A204.1 (cell line): Measurements from ENCODE around the gene C9orf43.
A peak's percentile ranks its signal among the peaks of the same experiment; 100 is the strongest.
"Not testable (repeated sequence)": the region's sequence is repeated elsewhere in the genome, so short reads cannot be mapped to it uniquely, and the experiment has no call there.

ENCODE experiments used
- FAIRE-seq: peaks from 2 replicates; lab custom pipeline; 2012; peaks lifted over from hg19 to GRCh38; lab: Jason Lieb, UNC

C9orf43 gene

GRCh38 chr9:113417370-113417769, 6.8 kb downstream of the C9orf43 start:
- no peak for FAIRE-seq

- FAIRE-seq, result no peak
Measured at GRCh38 chr9:113421726-113422125, 11.2 kb downstream of the C9orf43 start.

- FAIRE-seq, result no peak
Measured at GRCh38 chr9:113425072-113425471, 14.5 kb downstream of the C9orf43 start.

GRCh38 chr9:113426701-113427100, 16.2 kb downstream of the C9orf43 start:
- no peak for FAIRE-seq

GRCh38 chr9:113427629-113428028, 17.1 kb downstream of the C9orf43 start:
- no peak for FAIRE-seq

GRCh38 chr9:113428062-113428615, 17.6 kb downstream of the C9orf43 start:
- FAIRE-seq, result no peak

- FAIRE-seq, result no peak
Measured at GRCh38 chr9:113431191-113431590, 20.6 kb downstream of the C9orf43 start.

GRCh38 chr9:113436728-113437515, 26.4 kb downstream of the C9orf43 start:
- FAIRE-seq, result no peak

GRCh38 chr9:113437716-113438115, 27.2 kb downstream of the C9orf43 start:
- not testable (repeated sequence) for FAIRE-seq

GRCh38 chr9:113444736-113445135, 34.2 kb downstream of the C9orf43 start:
- FAIRE-seq, result no peak

- FAIRE-seq, result peak; percentile 97
Measured at GRCh38 chr9:113446323-113446740, 35.8 kb downstream of the C9orf43 start.

- no peak for FAIRE-seq
Measured at GRCh38 chr9:113449376-113449775, 38.8 kb downstream of the C9orf43 start.

- FAIRE-seq, result no peak
Measured at GRCh38 chr9:113452113-113452605, 41.6 kb downstream of the C9orf43 start.

GRCh38 chr9:113454914-113455761, 44.6 kb downstream of the C9orf43 start:
- no peak for FAIRE-seq

GRCh38 chr9:113456235-113456634, 45.7 kb downstream of the C9orf43 start:
- no peak for FAIRE-seq

- no peak for FAIRE-seq
Measured at GRCh38 chr9:113461285-113461684, 50.7 kb downstream of the C9orf43 start.

- no peak for FAIRE-seq
Measured at GRCh38 chr9:113461943-113462342, 51.4 kb downstream of the C9orf43 start.

GRCh38 chr9:113462781-113463286, 52.3 kb downstream of the C9orf43 start:
- no peak for FAIRE-seq

- FAIRE-seq, result no peak
Measured at GRCh38 chr9:113463418-113464285, 53.1 kb downstream of the C9orf43 start, which contains the start of gene RGS3. Gene RGS3, plus strand, starts transcription at chr9:113463727. Its CDS starts 76 bp downstream, at chr9:113463803.

- FAIRE-seq, result no peak
Measured at GRCh38 chr9:113464286-113464660, 53.7 kb downstream of the C9orf43 start.

- no peak for FAIRE-seq
Measured at GRCh38 chr9:113465599-113466140, 55.1 kb downstream of the C9orf43 start.
